GM12801 (cell line): ENCODE results near the gene MNT.

ENCODE experiments used
- CTCF ChIP-seq: IDR thresholded peaks from one replicate; pipeline ENCODE4 v1.5.1; 2011; ENCODE audit warnings: control low read depth; ENCODE audit not compliant: insufficient read length; ENCODE audit errors: extremely low read depth

MNT gene

GRCh38 chr17:2387086-2388019 is 13.5 kb downstream of the MNT start:
- no peak for TF ChIP-seq CTCF

- TF ChIP-seq CTCF, result no peak
These were observed 14.3 kb downstream of the MNT start for GRCh38 chr17:2386400-2387085.

GRCh38 chr17:2385240-2386210 is 15.3 kb downstream of the MNT start:
- no peak for TF ChIP-seq CTCF

- TF ChIP-seq CTCF, result no peak
These were observed 16.3 kb downstream of the MNT start for GRCh38 chr17:2384439-2385127.

GRCh38 chr17:2383628-2384167 is 17.2 kb downstream of the MNT start:
- TF ChIP-seq CTCF, result no peak

- TF ChIP-seq CTCF, result no peak
These were observed 19.8 kb downstream of the MNT start for GRCh38 chr17:2380950-2381649.
